ENCODE data around the gene ANKS1B.
"Not testable (repeated sequence)": the region's sequence is repeated elsewhere in the genome, so short reads cannot be mapped to it uniquely, and the experiment has no call there.

ANKS1B gene

GRCh38 chr12:100017056-100017455, 32.3 kb upstream of the ANKS1B start:
- no peak for DNase-seq (ENCODE audit: low spot score)
- no peak for TF ChIP-seq CTCF (IDR thresholded peaks at IDR 0.05; ENCODE audit: borderline replicate concordance, control extremely low read depth, extremely low read depth, insufficient read depth, missing control alignments)
- in situ Hi-C loops (cut with MboI; ENCODE audit: low sequenced_read_pairs, unreplicated experiment), result no loop called here

- DNase-seq (ENCODE audit: low spot score), result not testable (repeated sequence)
These were observed 31.6 kb upstream of the ANKS1B start for GRCh38 chr12:100016304-100016703.

GRCh38 chr12:100005846-100006245, 21.1 kb upstream of the ANKS1B start:
- DNase-seq (ENCODE audit: low spot score); in situ Hi-C loops (cut with MboI; ENCODE audit: low sequenced_read_pairs, unreplicated experiment): not testable (repeated sequence)

More at GRCh38 chr12:100016304-100016703, 31.6 kb upstream of the ANKS1B start:
- in situ Hi-C loops (cut with MboI; ENCODE audit: low sequenced_read_pairs, unreplicated experiment), result not testable (repeated sequence)

- no peak for DNase-seq (ENCODE audit: low spot score)
- no peak for TF ChIP-seq CTCF (IDR thresholded peaks at IDR 0.05; ENCODE audit: borderline replicate concordance, control extremely low read depth, extremely low read depth, insufficient read depth, missing control alignments)
- in situ Hi-C loops (cut with MboI; ENCODE audit: low sequenced_read_pairs, unreplicated experiment), result no loop called here
These were observed 13.1 kb upstream of the ANKS1B start for GRCh38 chr12:99997806-99998205.

- TF ChIP-seq CTCF (IDR thresholded peaks at IDR 0.05; ENCODE audit: borderline replicate concordance, control extremely low read depth, extremely low read depth, insufficient read depth, missing control alignments), result no peak
- DNase-seq (ENCODE audit: low spot score), result no peak
- in situ Hi-C loops (cut with MboI; ENCODE audit: low sequenced_read_pairs, unreplicated experiment), result no loop called here
These were observed 11.4 kb upstream of the ANKS1B start for GRCh38 chr12:99996095-99996494.

GRCh38 chr12:99985631-99986030, 895 bp upstream of the ANKS1B start:
- TF ChIP-seq CTCF (IDR thresholded peaks at IDR 0.05; ENCODE audit: borderline replicate concordance, control extremely low read depth, extremely low read depth, insufficient read depth, missing control alignments), result no peak
- in situ Hi-C loops (cut with MboI; ENCODE audit: low sequenced_read_pairs, unreplicated experiment), result no loop called here

GRCh38 chr12:99985129-99985570, 414 bp upstream of the ANKS1B start:
- DNase-seq (ENCODE audit: low spot score), result no peak
- no peak for TF ChIP-seq CTCF (IDR thresholded peaks at IDR 0.05; ENCODE audit: borderline replicate concordance, control extremely low read depth, extremely low read depth, insufficient read depth, missing control alignments)
- in situ Hi-C loops (cut with MboI; ENCODE audit: low sequenced_read_pairs, unreplicated experiment), result no loop called here

More at GRCh38 chr12:99985631-99986030, 895 bp upstream of the ANKS1B start:
- DNase-seq (ENCODE audit: low spot score), result no peak

Measured in GM13976 (cell line).